ENCODE data around the gene CXorf58.

GRCh38 chrX:23982891-23983290 is 75.1 kb downstream of the CXorf58 start:
- no peak for TF ChIP-seq REST (IDR thresholded peaks at IDR 0.05; ENCODE audit: insufficient read depth in 1 of 2, low read depth in 2 of 2, low read length in 2 of 2)
- TF ChIP-seq SIN3A (IDR thresholded peaks at IDR 0.05; ENCODE audit: borderline replicate concordance, insufficient read depth, low read length): no peak

Data from PFSK-1 (cell line).